Effector CD8-positive, alpha-beta T cell (primary cell): ENCODE results near the gene SFTPB.
"Not testable (repeated sequence)": the region's sequence is repeated elsewhere in the genome, so short reads cannot be mapped to it uniquely, and the experiment has no call there.

Experiments
- DNase-seq: peaks from one replicate; lab custom pipeline; 2025; lab: John Stamatoyannopoulos, UW

Gene SFTPB

GRCh38 chr2:85655961-85656417 is 12.0 kb downstream of the SFTPB start:
- DNase-seq, result no peak

- no peak for DNase-seq
Measured at GRCh38 chr2:85653996-85654395, 14.0 kb downstream of the SFTPB start.

GRCh38 chr2:85652056-85652455 is 15.9 kb downstream of the SFTPB start:
- DNase-seq, result no peak

- no peak for DNase-seq
Measured at GRCh38 chr2:85651097-85651496, 16.9 kb downstream of the SFTPB start.

GRCh38 chr2:85650456-85650855 is 17.5 kb downstream of the SFTPB start:
- no peak for DNase-seq

- DNase-seq, result no peak
Measured at GRCh38 chr2:85649201-85650190, 18.5 kb downstream of the SFTPB start.

- DNase-seq, result no peak
Measured at GRCh38 chr2:85648619-85649018, 19.4 kb downstream of the SFTPB start.

GRCh38 chr2:85647823-85648526 is 20.0 kb downstream of the SFTPB start:
- no peak for DNase-seq

- DNase-seq, result no peak
Measured at GRCh38 chr2:85646166-85646565, 21.8 kb downstream of the SFTPB start.

GRCh38 chr2:85644909-85645308 is 23.1 kb downstream of the SFTPB start:
- no peak for DNase-seq

GRCh38 chr2:85642725-85643124 is 25.3 kb downstream of the SFTPB start:
- no peak for DNase-seq

- no peak for DNase-seq
Measured at GRCh38 chr2:85635636-85636035, 32.4 kb downstream of the SFTPB start.

GRCh38 chr2:85635011-85635410 is 33.0 kb downstream of the SFTPB start:
- DNase-seq, result no peak

GRCh38 chr2:85631316-85631715 is 36.7 kb downstream of the SFTPB start:
- no peak for DNase-seq

- no peak for DNase-seq
Measured at GRCh38 chr2:85628658-85629057, 39.3 kb downstream of the SFTPB start.

GRCh38 chr2:85623991-85624390 is 44.0 kb downstream of the SFTPB start:
- DNase-seq, result no peak

- no peak for DNase-seq
Measured at GRCh38 chr2:85621338-85621737, 46.7 kb downstream of the SFTPB start.

GRCh38 chr2:85619617-85620016 is 48.4 kb downstream of the SFTPB start:
- no peak for DNase-seq

- DNase-seq, result not testable (repeated sequence)
Measured at GRCh38 chr2:85617723-85618122, 50.3 kb downstream of the SFTPB start.

- DNase-seq, result no peak
Measured at GRCh38 chr2:85615413-85615728, 52.6 kb downstream of the SFTPB start.

- DNase-seq, result not testable (repeated sequence)
Measured at GRCh38 chr2:85614757-85615156, 53.2 kb downstream of the SFTPB start.

- no peak for DNase-seq
Measured at GRCh38 chr2:85613717-85614515, 54.1 kb downstream of the SFTPB start.
